A549 treated with AZD9567 at 1 μM for 4 hours (cell line): Measurements from ENCODE around the gene SELENOT. TPM values are rescaled to one million over a fixed set of nuclear protein-coding genes. Genes with fewer than 3 reads are reported as not detected.

Experiments used
- total RNA-seq: library from RNA; stranded (reverse); fragments of 200-300 nt; extraction: Qiagen RNA extraction; gene quantifications from 5 replicates; pipeline ENCODE4 v1.2.3, GENCODE V29; 2022; ENCODE audit not compliant: insufficient read depth

Gene SELENOT
- total RNA-seq, result 107 to 141 TPM (median 110 TPM) in 5 replicates

GRCh38 chr3:150603153-150603979, at the start of gene SELENOT:
SELENOT (plus strand) TSS chr3:150603321; CDS start chr3:150603363, 42 bp downstream.

Other genes starting within 250 kb of the SELENOT start
- 14.0 to 23.3 TPM (median 16.3 TPM) in 5 replicates for gene TSC22D2, start 195.0 kb upstream of the SELENOT start, total RNA-seq
- 48.7 to 98.6 TPM (median 95.6 TPM) in 5 replicates for gene SERP1, start 56.8 kb upstream of the SELENOT start, total RNA-seq
- 60.2 to 86.6 TPM (median 66.9 TPM) in 5 replicates for gene EIF2A, start 56.5 kb upstream of the SELENOT start, total RNA-seq
- 0.07 to 0.13 TPM in 2 of 5 replicates, not detected in the others for gene ERICH6, start 100.6 kb downstream of the SELENOT start, total RNA-seq
- 17.2 to 23.8 TPM (median 17.6 TPM) in 5 replicates for gene SIAH2, start 159.8 kb downstream of the SELENOT start, total RNA-seq